Mammary epithelial cell (primary cell): ENCODE results near the gene CLEC20A.

ENCODE experiments used
- EZH2 ChIP-seq: IDR thresholded peaks from 2 replicates; pipeline ENCODE4 v1.6.1; 2012; ENCODE audit warnings: low read length, inconsistent platforms, borderline replicate concordance
- TF ChIP-seq, protein P1 (sequence below), 2 donors: IDR thresholded peaks in 1 of 2; conservative IDR thresholded peaks in 1 of 2; 2 replicates each; pipeline ENCODE4 v1.5.1; 2011 to 2012; ENCODE audit warnings: inconsistent platforms in 2 of 2, low read length in 2 of 2, mild to moderate bottlenecking in 2 of 2, control low read depth in 1 of 2, low read depth in 1 of 2; ENCODE audit not compliant: insufficient read depth in 1 of 2; ENCODE audit errors: extremely low read depth in 1 of 2

DNA sequence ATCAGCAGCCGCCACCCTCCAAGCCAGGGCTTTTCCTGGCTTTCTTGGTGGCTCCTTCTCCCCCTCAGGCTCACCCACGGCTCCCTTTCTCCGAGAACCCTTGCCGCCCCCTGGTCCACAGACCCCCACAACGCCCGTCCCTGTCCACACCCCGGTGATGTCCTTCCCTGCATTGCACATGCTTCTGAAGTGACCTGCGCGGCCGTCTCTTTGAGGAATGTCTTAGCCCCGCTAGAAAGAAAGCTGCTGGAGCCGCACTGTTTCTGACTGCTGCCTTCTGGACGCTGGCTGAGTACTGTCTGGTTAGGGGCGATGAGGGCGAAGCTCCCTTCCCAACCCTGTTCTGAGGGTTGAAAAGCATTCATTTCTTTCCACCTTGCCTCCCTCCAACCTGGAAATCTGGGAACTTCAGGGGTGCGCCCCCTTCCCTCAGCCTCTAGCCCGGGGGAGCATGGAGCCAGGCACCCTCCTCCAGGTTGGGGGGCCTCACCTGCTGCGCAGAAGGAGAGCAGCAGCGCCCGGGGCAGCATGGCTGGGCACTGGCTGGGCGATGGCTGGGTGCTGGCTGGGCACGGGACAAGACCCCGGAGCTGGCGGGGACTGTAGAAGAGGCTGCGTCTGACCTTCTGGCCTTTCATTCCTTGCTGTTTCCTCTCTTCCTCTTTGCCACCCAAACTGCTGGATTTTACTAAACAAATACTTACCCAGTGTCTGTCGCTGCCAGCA, at the start of gene CLEC20A:
- TF ChIP-seq, protein P1, sequence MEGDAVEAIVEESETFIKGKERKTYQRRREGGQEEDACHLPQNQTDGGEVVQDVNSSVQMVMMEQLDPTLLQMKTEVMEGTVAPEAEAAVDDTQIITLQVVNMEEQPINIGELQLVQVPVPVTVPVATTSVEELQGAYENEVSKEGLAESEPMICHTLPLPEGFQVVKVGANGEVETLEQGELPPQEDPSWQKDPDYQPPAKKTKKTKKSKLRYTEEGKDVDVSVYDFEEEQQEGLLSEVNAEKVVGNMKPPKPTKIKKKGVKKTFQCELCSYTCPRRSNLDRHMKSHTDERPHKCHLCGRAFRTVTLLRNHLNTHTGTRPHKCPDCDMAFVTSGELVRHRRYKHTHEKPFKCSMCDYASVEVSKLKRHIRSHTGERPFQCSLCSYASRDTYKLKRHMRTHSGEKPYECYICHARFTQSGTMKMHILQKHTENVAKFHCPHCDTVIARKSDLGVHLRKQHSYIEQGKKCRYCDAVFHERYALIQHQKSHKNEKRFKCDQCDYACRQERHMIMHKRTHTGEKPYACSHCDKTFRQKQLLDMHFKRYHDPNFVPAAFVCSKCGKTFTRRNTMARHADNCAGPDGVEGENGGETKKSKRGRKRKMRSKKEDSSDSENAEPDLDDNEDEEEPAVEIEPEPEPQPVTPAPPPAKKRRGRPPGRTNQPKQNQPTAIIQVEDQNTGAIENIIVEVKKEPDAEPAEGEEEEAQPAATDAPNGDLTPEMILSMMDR (conservative IDR thresholded peaks at IDR 0.05 in 1 of 2, IDR thresholded peaks at IDR 0.05 in 1 of 2; ENCODE audit: extremely low read depth in 1 of 2, insufficient read depth in 1 of 2, low read depth in 1 of 2, low read length in 2 of 2): no peak
- no peak for TF ChIP-seq EZH2
